ENCODE measurements around the gene SPOP.

SPOP gene

DNA sequence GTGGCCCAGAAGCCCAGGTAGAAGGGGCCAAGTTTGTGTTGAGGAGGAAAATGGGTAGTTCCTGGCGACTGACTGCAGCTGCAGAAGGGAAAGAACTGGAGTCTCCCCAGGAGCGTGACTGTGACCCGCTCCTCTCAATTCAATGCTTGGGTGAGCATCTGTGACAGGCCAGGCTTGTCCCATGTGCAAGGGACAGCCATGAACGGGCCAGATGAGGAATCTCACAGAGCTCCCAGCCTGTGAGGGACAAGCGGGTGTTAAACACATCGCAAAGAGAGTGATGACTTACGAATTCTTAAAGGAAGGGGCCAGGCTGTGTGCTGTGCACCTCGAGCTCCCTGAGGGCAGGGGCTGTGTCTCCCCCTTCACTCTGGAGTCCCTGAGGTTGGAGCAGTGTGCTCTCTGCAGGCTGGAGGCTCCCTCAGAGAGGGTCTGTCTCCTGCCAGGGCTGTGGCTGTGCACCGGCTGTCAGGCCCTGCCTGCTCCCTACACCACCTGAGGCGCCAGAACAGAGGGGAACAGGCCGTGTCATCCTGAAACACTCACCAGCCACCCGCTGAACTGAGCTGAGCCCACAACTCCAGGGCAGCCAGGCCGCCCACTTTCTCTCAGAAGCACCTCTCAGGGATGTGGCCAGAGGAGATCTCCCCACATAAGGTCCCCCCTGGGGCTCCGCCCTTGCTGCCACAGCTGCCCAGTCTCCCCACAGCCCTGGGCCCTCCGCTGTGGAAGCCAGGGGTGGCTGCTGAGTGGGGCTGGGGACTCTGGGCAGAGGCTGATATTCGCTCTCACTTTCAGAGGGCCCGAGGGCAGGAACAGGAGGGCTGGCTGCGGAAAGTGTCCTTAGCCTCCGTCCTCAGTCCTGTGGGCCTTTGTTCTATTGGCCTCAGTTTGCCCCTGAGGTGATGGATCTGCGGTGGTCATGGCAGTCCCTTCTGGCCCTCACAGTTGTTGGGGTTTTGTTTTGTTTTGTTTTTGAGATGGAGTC, 127.9 kb downstream of the SPOP start:
- no peak for DNase-seq (ENCODE audit: low spot score)

DNA sequence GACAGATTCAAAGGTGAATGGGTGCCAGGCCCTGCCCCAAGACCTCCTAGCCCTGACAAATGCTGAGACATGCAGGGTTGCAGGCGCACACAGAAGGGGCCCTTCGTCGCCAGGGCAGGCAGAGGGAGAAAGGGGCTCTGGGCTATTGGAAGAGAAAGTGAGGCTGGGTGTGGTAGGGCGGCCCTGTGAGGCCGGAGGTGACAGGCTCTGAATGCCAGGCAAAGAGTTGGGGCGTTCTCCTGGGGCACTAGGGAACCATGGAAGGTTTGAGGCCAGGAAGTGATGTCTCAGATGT, 128.6 kb downstream of the SPOP start:
- DNase-seq (ENCODE audit: low spot score) = no peak

Data from kidney capillary endothelial cell (primary cell).